HG03108 (cell line): Measurements from ENCODE around the gene NTM.
A peak's percentile ranks its signal among the peaks of the same experiment; 100 is the strongest.
"Not testable (repeated sequence)": the region's sequence is repeated elsewhere in the genome, so short reads cannot be mapped to it uniquely, and the experiment has no call there.

Source experiments
- ATAC-seq: cut with Tn5 transposase; IDR thresholded peaks from one replicate; pipeline ENCODE4 v1.9.1; 2021; ENCODE audit warnings: moderate library complexity; ENCODE audit not compliant: unreplicated experiment

NTM gene

DNA sequence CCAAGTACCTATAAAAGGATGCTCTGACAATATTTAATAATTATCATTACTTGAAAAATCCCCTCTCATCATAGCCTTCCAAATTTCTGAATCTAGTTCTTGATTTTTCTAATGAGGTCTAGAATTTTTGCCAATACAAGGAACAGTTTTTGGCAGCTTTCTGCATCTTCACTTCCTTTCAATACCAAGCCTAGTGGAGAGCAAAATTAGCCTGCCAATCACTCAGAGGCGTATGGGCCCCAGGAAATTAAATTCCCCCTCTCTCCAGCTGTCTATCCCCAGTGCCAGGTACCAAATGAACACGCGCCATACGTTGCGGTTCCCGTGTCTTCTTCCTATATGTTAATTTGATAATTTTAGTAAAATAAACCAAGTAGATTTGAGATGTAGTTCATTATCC, 293.9 kb downstream of the NTM start:
- ATAC-seq = no peak

DNA sequence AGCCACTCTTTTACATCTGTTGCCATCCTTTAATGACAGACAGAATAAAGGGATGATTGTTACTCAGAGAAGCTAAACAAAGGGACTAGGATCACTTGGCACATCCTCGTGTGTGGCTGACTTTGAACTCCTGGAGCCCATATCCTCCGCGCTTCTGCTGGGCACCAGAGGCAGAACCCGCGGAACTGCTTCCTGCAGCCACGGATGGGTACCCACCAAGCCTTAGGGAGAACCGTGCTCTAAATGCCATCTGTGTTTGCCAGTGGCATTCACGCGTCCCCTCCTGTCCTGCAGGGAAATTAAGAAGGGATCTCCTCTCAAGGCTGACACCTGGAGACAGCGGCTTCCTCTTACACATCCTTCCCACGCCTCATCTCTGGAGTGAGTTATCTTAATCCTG, 294.4 kb downstream of the NTM start:
- ATAC-seq = no peak

DNA sequence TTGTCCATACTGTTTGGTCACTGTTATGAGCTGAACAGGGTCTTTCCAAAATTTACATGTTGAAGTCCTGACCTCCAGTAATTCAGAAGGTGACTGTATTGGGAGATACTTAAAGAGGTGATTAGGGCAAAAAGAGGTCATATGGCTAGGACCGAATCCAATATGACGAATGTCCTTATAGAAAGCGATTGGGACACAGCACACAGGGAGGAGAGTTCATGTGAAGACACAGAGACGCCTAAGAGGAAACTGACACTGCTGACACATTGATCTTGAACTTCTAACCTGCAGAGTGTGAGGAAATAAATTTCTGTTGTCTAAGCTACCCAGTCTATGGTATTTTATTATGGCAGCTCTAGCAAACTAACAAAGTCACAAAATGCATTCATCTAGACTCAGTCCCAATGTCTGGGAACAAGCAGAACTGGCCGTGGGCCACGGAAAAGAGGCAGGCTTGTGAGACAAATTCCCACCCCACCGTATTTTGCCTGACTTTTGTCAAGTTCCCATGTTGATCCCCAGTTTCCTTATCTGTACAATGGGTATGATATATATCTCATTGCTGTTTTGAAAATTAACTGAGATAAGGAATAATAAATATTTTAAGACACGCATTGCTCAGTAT, 295.0 kb downstream of the NTM start:
- no peak for ATAC-seq

DNA sequence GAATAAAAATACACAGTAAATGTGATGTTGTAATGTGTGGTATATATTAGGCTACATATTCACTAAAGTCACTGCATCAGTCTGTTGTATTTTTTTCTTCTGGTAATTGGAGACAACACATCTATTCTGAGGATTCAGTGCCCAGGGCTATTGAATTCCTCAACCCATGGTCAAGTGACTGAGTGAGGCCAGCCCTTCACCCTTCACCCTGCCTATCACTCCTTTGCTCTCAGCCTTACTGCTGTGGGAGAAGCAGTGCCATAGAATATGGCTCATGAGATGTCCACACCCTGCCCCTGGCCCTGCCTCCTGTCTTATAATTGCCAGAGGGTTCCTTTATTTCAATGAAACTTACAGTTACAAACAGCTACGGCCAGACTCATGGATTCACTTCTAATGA, 295.6 kb downstream of the NTM start:
- no peak for ATAC-seq

DNA sequence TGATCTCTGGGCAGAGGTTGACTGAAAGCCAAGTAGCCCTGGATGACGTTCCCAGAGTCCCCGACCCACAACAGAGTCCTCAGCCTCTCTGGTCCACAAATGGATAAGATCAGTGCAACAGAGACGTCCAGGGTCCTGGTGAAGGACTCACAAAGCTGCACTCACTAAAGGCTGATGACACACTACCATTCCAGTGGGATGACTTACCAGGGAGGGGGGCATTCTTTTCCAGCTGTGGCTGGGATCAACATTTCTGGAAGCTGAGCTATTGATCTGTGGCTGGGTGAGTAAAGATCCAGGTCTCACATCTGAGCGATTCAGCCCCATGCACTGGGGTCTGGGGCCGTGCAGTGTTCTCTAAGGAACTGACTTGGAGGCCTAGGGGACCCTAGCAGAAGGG, 296.2 kb downstream of the NTM start:
- no peak for ATAC-seq

DNA sequence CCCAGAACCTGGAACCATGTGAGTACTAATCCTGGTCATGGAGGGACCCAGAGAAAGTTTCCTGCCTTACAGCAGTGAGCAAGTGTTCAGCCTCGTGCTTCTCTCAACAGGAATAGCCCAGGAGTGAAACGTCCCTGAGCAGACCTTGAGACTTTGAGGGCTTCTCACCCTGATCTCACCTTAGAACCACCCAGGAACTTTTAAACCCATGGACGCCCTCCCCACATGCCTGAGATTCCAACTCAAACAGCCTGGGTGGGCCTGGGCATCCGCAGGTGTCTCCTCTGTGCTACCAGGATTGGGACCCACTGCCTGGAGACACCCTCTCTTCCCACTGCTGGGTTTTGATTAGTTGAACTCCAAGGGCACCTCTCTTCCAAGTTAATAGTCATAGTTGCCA, 297.2 kb downstream of the NTM start:
- no peak for ATAC-seq

DNA sequence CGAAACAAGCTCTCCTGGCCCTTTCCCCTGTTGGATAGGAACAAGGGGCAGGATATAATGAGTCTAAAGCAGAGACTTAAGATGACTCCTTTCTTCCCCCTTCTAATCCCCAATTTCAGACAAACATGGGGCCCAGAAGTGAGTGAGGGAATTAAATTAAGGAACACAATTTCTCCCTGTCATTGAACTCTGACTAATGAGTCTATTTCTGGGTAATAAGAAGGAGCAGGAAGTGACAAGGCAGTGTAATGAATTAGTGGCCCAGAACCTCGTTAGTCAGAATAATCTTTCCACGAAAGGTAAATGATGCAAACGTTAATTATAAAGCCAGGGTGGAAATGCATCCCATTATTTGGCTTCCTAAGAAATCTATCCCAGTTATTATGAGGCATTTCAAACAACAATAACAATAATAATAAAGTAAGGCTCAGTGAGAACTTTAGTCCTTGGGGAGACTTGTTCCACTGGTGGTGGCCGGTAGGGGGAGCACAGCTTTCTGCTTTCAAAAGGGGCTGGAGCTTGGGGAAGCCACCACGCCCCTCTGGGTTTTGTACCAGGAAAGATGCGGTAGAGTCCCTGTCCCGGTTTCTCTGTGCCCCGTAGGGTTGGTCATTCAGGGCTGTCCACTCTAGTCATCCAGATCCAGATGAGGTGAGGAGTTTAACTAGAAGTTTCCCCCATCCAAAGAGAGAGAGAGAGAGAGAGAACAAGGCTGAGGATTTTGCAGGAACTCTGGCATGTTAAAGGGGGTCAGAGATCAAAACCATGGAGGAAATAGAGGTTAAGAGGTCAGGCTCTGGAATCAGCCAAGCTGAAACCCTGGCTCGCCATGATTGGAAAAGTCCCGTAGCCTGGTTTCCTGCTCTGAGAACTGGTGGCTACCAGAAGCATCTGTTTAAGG, 298.3 kb downstream of the NTM start:
- ATAC-seq = peak; percentile 65

DNA sequence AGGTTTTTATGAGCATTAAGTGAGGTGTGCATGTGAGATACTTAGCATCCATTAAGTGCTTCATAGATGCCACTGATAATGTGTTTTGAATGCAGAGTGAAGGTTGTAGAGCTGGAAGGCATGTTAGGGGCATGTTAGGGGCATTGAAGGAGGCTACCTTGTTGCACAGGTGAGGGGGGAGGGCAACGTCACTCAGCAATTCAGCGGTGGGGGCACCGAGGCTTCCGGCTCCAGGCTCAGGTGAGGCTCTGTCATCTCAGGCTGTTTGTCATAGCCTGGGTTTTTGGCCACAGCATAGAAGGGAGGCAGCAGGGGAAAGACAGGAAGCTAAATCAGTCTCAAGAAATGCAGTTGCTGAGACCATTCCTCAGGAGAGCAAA, 299.0 kb downstream of the NTM start:
- ATAC-seq = no peak

DNA sequence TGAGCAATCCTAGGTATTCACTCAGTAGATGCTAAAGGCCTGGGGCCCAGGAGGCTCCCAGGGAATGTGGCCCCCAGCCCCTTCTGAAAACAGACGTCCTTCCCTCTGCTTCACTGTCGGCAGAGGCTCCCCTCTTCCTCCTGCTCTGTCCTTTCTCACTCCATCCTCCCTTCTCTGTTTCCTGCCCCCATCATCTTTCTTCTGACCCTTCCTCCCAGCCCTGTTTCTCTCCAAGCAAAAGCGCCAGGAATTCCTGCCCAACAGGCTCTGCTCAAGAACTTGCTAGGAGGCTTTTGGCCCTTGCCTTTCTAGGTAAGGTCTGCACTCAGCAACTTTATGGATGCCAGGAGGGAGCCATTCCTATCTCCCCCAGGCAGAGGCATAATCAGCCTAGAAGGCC, 300.5 kb downstream of the NTM start:
- no peak for ATAC-seq

DNA sequence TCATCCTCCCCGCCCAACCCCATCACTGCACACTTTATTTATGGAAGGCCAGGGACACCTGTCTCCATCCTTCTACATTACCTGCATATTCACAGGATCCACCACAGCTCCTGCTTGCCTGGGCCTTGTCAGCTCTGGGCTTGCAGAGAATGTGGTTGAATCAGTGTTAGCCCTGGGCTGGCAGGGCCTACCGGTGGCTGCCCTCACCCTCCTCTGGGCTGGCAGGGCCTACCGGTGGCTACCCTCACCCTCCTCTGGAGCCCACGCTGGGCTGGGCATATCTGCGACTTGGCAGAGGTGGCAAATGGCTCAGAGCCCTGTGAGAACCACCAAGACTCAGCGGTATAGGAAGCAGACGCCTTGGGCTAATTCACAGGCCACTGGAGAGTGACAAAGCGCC, 300.9 kb downstream of the NTM start:
- no peak for ATAC-seq

DNA sequence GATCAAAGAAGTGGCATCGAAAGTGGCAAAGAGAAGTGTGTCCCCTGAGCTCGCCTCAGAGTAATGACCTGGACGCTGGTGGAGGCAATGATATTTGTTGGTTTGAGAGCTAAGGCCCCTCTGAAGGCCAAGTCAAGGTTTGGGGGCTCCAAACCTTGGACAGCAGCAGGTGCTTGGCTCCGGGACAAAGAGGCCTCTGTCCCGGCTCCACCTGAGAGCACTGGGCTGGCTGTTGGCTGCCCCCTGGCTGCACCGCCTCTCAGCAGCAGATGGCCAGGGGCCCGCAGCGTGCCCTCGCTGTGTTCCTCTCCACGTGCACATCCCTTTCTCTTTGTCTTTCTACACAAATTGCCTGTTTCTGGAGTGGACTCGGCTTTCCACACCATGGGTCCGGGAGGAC, 301.3 kb downstream of the NTM start:
- ATAC-seq = no peak

DNA sequence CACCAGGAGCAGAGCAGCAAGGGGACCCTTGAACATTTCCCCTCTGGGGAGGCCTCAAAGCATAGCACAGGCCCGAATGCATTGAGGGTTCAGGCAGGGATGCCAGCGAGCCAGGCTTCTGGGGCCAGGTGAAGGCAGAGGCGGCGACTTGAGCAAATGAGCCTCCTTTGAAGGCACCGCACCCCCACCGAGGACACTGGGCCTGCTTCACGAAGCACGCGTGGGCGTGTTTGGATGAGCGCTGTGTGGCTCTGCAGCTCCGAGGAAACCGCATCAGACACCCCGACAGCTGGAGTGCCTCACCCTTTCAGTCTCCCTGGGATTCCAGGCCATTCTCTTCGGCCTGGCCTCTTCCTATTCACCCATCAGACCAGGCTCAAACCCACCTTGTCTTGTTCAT, 301.8 kb downstream of the NTM start:
- no peak for ATAC-seq

DNA sequence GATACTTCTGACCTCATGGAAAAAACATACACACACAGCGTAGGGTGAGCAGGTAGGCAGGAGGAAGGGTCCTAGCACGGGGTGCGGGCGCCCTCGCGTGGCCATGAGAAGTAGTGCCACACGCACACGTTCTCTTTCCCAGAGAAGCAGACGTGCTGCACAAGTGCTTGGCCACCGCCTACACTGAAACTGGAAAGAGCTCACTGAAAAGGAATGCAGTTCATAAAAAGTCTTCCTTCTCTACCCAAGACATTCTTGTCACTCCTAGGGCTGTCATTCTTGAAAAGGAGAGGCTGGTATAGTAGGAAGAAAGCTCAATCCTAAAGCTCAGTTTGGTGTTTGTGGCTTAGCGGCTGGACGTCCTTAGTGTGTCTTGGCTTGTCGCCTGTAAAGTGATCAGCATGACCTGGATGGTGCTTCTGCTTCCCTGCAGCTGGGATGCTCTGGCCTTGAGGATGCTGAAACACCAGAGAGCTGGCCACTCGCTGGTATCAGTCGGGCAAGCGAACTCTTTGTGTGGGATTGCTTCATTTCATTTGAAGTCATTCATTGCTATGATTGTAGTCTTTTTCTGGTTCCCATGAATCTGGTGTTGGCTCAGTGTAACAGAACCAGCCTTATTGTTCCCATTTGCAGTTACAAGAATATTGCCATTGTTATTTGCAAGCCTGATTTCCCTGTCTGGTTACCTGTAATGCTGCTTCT, 303.8 kb downstream of the NTM start:
- ATAC-seq = peak; percentile 80

DNA sequence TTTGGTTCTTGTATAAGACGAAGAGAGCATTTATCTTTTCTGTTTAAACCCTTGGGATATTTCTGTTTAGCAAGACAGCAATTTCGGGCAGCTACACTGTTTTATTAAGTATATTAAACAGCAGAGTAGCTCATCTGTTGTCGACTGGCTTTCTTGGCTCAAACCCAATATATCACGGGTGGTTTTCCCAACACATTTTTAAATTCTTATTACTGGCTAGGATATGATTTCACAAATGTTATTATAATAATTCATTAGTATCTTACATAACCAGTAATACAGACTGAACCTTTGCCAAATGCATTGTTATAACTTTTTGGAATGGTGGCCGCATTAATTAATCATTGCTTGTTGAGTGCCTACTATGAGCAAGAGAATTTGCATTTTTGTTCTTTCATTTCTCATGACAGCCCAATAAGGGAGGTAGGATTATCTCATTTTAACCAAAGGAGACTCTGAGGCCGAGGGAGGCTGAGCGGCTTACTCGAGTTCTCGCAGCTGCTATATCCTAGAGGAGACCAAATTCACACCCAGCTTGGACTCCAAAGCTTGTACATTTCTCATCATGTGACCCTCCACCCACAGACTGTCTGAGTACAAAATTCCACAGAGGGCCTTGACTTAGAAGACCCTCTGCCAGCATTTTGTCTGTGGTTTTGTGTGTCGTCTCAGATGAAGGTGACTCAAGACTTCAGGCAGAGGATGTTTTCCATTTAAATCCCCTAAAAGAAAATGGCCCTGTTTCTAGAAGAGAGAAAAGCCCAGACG, 304.9 kb downstream of the NTM start:
- no peak for ATAC-seq

DNA sequence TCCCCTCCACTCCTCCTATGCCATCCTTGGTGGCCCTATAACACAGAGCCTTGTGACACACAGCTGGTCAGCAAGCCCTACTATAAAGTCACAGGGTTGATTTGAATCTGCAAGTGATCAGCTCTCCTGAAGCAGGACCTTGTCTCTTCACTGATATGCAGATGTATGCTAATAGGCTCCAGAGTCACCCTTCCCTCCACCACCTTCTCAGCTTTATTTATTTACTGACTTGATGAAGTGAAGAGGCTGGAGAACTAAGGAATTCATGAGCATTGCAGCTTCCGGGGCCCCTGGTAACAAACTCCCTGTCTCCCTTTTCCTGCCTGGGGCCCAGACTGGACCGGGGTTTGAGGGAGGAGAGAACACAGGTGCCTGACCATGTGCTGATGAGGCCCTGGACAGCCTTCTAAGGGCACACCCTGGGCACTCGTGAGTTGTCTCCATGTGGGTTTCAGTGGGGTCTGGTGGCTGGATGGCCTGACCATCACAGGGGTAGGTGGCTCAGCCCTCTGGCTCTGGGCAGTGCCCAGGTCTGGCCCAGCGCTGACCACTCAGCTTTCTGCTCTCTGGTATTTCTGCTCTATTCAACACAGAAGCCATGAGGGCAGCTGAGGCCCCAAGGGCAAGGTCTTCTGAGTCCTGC, 307.5 kb downstream of the NTM start:
- ATAC-seq = no peak

DNA sequence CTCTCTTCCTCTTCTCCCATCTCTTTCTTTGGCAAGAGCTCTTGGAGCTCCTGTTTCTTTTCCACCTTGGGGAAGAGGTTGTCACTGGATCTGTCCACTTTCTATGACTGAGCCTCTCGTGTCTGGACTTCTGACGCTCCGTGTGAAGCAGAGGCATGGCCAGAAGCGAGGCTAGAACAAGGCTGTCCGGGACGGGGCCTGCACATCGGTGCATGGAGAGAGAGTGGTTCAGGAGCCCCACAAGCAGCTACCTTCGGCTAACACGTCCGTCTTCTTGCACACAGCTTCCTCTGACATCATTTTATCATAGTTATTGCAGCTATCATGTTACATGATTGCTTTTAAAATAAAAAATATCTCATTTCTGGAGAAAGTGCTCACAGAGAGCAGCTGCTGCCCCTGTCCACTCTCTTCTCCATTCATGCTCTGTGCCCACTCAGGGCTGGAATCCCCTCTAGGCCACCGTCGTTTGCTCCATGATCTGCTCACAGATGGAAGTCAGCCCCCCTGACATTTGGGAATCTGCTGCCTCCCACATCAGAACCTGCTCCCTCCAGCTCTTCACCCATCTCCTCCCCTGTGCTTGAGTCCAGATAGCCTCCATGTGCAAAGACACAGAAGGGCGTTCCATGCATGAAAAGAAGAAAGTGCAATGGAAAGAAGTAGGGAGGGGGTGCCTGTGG, 308.4 kb downstream of the NTM start:
- no peak for ATAC-seq

DNA sequence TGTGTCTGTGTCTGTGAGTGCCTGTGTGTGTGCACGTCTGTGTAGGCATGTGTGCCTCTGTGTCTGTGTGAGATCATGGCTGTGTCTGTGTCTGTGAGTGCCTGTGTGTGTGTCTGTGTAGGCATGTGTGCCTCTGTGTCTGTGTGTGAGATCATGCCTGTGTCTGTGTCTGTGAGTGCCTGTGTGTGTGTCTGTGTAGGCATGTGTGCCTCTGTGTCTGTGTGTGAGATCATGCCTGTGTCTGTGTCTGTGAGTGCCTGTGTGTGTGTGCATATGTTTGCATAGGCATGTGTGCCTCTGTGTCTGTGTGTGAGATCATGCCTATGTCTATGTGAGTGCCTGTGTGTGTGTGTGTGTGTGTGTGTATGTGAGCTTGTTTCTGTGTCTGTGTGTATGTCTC, 310.0 kb downstream of the NTM start:
- ATAC-seq = not testable (repeated sequence)

DNA sequence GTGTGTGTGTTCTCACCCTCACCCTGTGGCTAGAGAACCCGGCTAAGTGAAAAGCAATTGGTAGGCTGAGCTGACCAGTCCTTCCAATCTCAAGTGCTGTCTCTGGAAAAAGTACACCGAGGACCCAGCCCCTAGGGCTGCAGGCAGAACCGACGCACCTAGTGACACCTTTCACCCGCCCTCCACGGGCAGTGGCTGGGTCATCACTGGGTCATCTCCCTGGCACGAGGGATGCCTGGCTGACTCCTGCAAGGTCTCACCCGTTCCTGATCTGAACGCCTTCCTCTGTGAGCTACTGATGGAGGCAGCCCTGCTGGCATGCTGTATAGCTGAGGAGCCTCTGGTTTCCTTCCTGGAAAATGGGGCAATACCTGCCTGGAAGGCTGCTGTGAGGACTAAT, 311.5 kb downstream of the NTM start:
- no peak for ATAC-seq

DNA sequence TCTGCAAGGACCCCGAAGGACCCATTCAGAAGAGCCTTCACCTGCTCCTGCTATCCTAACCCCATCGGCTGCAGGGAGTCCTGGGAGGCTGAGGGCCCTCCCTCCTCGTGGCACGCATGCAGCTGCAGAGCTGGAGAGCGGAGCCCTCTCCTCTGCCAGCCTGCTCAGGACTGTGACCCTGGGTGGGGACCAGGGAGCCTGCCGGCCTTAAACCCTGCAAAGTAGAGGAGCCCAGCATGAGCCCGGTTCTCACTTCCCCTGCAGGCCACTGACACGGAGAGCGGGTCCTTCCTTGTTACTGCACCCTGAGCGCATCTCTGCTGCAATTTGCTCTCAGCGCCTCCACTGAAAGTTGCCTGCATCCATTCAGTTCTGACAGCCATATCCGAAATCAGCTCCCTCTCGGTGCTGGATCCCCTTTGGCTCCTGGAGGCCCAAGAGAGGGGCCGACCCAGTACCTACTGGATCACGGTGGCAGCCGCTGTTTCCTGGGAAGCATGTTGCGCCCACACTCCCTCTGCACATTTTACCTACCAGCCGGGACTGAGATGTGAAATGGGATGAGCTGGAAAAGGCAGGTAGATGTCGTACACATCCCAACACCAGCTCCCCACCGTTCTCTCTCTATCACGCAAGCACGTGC, 312.1 kb downstream of the NTM start:
- ATAC-seq = no peak

DNA sequence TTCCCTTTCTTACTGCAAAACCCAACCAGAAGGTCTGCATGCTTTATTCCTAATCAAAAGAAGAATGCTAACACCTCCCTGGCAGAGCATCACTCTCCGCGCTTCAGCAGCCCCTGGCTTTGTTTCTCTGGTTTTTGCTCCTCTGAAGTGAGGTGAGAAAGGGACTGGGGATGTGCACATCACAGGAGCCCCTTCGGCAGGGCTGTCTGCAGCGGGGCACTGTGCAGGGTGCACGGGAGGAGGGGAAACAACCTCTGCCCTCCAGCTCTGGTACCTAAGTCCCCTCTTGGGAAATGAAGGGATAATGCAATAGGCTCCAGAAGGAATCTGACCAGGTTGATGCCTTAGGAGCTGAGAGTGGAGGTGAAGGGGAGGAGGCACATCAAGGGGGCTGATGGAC, 312.7 kb downstream of the NTM start:
- no peak for ATAC-seq
